ENCODE results near the gene TMOD1.
A peak's percentile ranks its signal among the peaks of the same experiment; 100 is the strongest.

TMOD1 gene

GRCh38 chr9:97517331-97518089 lies 16.0 kb downstream of the TMOD1 start:
- DNase-seq (ENCODE audit: low read depth in 2 of 2) = no peak
- no peak overlapping the region for H3K4me3 ChIP-seq (replicated peaks in 1 of 2; ENCODE audit: low read depth in 2 of 2, low read length in 2 of 2)
- TF ChIP-seq CTCF (IDR thresholded peaks at IDR 0.05; ENCODE audit: low read depth, low read length) = no peak

- H3K4me3 ChIP-seq (replicated peaks in 1 of 2; ENCODE audit: low read depth in 2 of 2, low read length in 2 of 2) = no peak overlapping the region
- no peak for TF ChIP-seq CTCF (IDR thresholded peaks at IDR 0.05; ENCODE audit: low read depth, low read length)
- DNase-seq (ENCODE audit: low read depth in 2 of 2) = no peak
Measured at GRCh38 chr9:97518166-97518908, 16.9 kb downstream of the TMOD1 start.

DNA sequence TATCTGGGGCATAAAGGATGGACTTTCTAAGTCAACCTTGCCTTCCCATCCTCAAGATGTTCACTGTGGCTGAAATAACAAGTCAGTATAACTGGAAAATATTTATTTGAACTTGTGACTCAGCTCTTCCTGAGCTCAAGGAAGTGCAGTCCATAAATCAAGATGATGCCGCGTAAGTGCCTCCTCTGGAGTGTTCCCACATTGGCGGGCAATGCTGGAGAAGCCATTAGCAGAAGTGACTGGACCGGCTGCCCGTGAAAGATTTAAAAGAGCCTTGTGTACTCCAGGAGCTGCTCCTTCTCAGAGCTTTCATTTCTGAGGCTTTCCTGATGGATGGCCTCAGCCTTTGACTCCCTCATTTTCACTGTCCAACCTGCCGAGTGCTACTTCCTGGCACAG lies 17.4 kb downstream of the TMOD1 start:
- no peak overlapping the region for H3K4me3 ChIP-seq (replicated peaks in 1 of 2; ENCODE audit: low read depth in 2 of 2, low read length in 2 of 2)
- no peak for TF ChIP-seq CTCF (IDR thresholded peaks at IDR 0.05; ENCODE audit: low read depth, low read length)
- peak in 1 of 2 donors; percentile 20 for DNase-seq (ENCODE audit: low read depth in 2 of 2)

- no peak overlapping the region for H3K4me3 ChIP-seq (replicated peaks in 1 of 2; ENCODE audit: low read depth in 2 of 2, low read length in 2 of 2)
- DNase-seq (ENCODE audit: low read depth in 2 of 2) = no peak
- no peak for TF ChIP-seq CTCF (IDR thresholded peaks at IDR 0.05; ENCODE audit: low read depth, low read length)
Measured at GRCh38 chr9:97519441-97519970, 18.0 kb downstream of the TMOD1 start.

- no peak for TF ChIP-seq CTCF (IDR thresholded peaks at IDR 0.05; ENCODE audit: low read depth, low read length)
- DNase-seq (ENCODE audit: low read depth in 2 of 2) = no peak
- H3K4me3 ChIP-seq (replicated peaks in 1 of 2; ENCODE audit: low read depth in 2 of 2, low read length in 2 of 2) = no peak overlapping the region
Measured at GRCh38 chr9:97521576-97522333, 20.3 kb downstream of the TMOD1 start.

- TF ChIP-seq CTCF (IDR thresholded peaks at IDR 0.05; ENCODE audit: low read depth, low read length) = no peak
- no peak for DNase-seq (ENCODE audit: low read depth in 2 of 2)
- H3K4me3 ChIP-seq (replicated peaks in 1 of 2; ENCODE audit: low read depth in 2 of 2, low read length in 2 of 2) = no peak overlapping the region
Measured at GRCh38 chr9:97524424-97524823, 23.0 kb downstream of the TMOD1 start.

Data from cardiac fibroblast (primary cell).